CD4-positive, alpha-beta T cell treated with Interleukin-6 at 100 ng/mL for 8 hours (primary cell): ENCODE data around the gene BMP2K.
"Not testable (repeated sequence)": the region's sequence is repeated elsewhere in the genome, so short reads cannot be mapped to it uniquely, and the experiment has no call there.

Source experiments
- DNase-seq: peaks from one replicate; pipeline ENCODE4 v3.0.0-alpha.2; 2020; ENCODE audit warnings: mixed read lengths, low spot score

Gene BMP2K

DNA sequence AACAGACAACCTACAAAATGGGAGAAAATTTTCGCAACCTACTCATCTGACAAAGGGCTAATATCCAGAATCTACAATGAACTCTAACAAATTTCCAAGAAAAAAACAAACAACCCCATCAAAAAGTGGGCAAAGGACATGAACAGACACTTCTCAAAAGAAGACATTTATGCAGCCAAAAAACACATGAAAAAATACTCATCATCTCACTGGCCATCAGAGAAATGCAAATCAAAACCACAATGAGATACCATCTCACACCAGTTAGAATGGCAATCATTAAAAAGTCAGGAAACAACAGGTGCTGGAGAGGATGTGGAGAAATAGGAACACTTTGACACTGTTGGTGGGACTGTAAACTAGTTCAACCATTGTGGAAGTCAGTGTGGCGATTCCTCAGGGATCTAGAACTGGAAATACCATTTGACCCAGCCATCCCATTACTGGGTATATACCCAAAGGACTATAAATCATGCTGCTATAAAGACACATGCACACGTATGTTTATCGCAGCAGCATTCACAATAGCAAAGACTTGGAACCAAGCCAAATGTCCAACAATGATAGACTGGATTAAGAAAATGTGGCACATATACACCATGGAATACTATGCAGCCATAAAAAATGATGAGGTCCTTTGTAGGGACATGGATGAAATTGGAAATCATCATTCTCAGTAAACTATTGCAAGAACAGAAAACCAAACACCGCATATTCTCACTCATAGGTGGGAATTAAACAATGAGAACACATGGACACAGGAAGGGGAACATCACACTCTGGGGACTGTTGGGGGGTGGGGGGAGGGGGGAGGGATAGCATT is 19.7 kb downstream of the BMP2K start:
- not testable (repeated sequence) for DNase-seq

DNA sequence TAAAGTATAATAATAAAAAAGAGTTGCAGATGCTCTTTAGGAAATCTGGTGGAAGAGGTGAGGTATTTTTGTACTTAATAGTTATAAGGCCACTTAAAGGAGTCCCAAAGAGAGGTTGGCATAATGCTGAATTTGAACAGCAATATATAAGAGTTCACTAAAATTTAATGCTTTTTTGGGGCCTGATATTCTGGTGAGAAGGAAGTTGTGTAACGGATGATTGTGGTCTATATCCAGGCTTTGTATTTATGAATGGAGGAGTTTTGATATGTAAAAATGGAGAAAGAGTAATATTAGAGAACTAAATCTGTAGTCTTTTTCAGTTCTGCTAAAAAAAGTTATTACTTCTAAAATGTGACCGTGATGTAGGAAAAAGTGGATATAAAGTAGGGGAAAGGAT is 20.4 kb downstream of the BMP2K start:
- no peak for DNase-seq

DNA sequence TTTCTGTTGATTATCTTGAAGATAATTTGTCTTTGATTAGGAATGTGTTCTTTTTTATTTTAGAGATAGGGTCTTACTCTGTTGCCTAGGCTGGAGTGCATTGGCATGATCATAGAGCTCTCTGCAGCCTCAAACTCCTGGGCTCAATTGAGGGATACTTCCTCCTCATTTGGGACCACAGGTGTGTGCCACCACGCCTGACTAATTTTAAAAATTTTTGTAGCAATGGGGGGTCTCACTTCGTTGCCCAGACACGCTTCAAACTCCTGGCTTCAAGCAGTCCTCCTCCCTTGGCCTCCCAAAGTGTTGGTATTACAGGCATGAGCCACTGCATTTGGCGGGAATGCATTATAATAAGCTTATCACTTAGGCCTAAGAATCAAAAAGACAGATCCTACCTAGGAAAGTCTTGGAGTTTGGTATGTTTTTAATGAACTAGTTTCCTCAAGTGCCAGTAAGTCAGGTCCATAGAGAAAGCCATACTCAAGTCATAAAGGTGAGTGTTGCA is 21.7 kb downstream of the BMP2K start:
- DNase-seq, result no peak

DNA sequence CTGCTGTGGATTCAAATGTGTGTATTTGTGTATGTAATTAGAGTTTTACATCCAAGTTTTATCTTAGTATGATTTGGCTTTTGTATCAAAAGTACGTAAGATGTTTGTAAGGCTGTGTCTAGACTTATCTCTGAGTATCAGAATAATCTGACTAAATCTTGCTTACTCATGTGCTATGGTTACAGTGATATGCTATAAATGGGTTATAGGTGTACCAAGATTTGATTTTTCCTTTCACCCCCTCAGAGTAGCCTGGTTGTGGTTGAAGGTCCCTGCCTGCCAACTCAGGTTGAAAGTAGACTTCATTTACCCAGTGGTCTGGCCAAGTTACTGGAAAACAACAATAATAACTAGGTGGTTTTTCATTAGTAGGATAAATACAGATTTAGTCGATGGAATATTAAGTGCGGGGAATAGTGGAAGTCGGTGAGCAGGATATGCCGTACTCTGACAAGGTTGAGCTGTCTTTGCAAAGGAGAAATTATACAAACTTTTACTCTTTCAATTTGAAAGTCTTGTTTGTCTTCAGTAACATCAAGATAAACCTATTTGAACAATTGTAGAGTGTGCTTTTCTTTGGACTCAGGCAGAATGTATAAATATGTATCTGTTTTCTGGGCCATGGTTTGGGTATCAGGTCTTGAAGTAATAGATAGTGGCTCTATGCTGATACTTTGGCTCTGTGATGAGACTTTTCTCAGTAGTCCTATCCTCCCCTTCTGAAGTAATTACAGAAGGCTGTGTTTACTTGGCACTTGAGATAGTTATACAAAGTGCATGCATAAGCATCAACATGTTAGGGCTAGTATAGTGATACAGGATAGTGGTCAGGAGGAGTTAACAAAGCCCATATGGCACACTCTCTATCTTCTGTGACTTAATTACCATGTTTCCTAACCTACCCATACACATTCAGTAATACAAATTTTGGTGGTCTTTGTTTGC is 23.7 kb downstream of the BMP2K start:
- no peak for DNase-seq

DNA sequence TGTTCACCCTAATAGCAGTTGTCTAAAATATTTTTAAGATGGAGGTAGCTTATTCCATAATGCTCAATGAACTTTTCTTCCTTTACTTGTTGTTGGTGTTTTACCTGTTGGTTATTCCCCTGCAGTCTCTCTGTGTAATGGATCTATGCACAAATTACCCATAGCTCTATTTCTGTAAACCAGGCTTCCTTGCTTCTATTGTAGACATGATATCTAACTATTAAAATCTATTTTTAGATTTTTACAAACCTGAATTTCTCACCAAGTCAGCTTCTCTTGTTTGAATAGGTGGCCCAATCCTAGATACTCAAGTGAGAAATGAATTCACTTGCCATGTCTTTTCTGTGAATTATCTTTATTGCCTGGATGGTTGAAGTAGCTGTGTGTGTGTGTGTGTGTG is 24.8 kb downstream of the BMP2K start:
- no peak for DNase-seq

DNA sequence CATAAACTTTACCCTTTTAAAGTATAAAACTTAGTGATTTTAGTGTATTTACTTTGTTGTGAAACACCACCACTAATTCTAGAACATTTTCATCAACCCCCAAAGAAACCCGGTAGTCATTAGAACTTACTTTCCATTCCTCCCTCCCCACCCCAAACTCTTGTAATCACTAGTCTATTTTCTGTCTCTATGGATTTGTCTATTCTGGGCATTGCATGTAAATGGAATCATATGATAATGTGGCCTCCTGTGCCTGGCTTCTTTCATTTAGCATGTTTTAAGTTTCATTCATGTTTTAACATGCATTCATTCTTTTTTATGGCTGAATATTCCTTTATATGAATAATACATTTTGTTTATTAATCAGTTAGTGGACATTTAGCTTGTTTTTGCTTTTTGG is 27.8 kb downstream of the BMP2K start:
- no peak for DNase-seq

DNA sequence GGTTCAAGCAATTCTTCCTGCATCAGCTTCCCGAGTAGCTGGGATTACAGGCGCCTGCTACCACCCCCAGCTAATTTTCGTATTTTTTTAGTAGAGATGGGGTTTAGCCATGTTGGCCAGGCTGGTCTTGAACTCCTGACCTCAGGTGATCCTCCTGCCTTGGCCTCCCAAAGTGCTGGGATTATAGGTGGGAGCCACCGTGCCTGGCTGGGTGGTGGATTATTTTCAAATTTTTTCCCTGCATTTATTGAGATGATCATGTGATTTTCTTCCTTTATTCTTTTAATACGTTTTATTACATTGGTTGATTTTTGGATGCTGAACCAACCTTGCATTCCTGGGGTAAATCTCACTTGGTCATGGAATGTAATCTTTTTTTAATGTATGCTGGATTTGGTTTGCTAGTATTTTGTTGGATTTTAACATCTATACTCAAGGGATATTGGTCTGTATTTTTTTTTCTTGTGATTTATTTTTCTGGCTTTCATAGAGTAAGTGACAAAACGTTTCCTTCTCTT is 30.9 kb downstream of the BMP2K start:
- DNase-seq, result no peak

GRCh38 chr4:78809295-78809694 is 33.1 kb downstream of the BMP2K start:
- DNase-seq, result no peak

GRCh38 chr4:78809928-78810835 is 34.0 kb downstream of the BMP2K start:
- no peak for DNase-seq

- DNase-seq, result no peak
Observed at GRCh38 chr4:78811034-78811433, 34.9 kb downstream of the BMP2K start.

- DNase-seq, result no peak
Observed at GRCh38 chr4:78818530-78819079, 42.5 kb downstream of the BMP2K start.

DNA sequence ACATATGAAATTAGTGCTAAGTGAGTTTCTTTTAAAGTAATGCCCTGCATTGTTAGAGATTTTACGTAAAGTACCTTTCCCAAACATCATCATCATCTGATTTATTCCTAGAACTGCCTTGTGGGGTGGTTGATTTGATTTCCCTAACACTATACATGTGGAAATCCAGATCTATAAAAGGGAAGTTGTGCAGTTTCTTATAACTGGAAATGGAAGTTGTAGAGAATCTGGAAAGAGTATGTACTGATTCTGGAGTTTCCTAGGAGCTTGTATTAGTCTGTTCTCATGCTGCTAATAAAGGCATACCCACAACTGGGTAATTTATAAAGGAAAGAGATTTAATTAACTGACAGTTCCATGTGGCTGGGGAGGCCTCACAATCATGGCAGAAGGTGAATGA is 47.9 kb downstream of the BMP2K start:
- DNase-seq, result no peak

DNA sequence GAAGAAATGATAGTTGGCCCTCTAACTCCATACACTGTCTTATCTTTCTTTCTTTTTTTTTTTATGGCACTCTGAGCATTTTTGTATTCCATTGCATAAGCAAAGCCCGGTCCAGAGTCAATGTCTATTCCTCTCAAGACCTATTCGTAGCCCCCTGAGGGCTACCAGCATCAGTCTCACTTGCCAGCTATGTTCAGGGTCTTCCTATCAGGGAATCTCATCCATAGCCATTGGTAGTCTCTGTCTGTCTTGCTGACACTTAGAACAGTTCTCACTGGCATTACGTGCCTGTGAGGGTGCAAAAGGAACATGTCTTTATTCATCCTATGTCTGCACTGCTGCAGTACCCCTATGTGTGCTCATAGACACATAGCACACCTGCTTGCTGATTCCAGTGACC is 51.0 kb downstream of the BMP2K start:
- no peak for DNase-seq

- no peak for DNase-seq
Observed at GRCh38 chr4:78829296-78829695, 53.1 kb downstream of the BMP2K start.

GRCh38 chr4:78839676-78840075 is 63.5 kb downstream of the BMP2K start:
- not testable (repeated sequence) for DNase-seq

DNA sequence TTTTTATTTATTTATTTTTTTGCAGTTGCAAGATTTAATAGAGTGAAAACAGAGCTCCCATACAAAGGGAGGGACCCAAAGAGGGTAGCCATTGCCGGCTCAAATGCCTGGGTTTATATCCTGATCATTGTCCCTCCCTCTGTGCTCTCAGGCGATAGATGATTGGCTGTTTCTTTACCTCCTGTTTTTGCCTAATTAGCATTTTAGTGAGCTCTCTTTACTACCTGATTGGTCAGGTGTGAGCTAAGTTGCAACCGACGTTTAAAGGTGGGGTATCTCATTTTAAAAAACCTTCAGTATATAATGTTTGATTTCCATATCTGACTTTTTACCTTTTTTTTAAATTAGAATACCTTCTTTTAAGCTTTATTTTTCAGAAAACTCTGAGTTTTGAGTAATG is 64.1 kb downstream of the BMP2K start:
- DNase-seq, result not testable (repeated sequence)

- no peak for DNase-seq
Observed at GRCh38 chr4:78845472-78845871, 69.3 kb downstream of the BMP2K start.

GRCh38 chr4:78846258-78846657 is 70.1 kb downstream of the BMP2K start:
- no peak for DNase-seq

GRCh38 chr4:78862314-78862737 is 86.2 kb downstream of the BMP2K start:
- no peak for DNase-seq

DNA sequence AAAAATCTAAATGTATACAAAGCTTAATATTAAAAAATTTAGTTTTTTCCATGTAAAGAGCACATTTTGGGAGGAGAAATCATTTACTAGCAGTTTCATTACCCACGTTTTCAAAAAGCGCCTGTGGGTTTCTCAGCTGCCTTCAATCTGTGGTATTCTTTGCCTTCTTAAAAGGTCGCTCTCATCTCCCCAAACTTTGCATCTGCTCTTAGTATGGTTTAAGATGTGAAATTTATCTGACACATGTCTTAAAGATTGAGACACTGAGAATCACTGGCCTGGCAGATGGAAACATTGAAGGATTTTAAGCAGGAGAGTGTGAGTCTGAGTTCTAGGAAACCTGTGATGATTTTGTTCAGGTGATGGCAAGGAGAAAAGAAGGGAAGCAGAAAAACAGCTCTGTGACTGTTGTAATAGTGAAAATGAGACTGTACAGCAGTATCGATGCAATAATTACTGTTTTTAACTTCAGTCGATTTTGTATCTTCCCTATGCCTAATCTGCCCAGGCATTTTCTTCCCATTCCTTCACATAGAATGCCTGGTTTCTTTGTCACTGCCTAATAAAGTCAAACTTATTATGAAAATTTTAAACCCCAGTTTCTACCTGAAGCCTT is 87.2 kb downstream of the BMP2K start:
- no peak for DNase-seq

GRCh38 chr4:78863991-78864390 is 87.8 kb downstream of the BMP2K start:
- no peak for DNase-seq
